Activated CD8-positive, alpha-beta memory T cell treated with anti-CD3 and anti-CD28 coated beads for 36 hours (primary cell): ENCODE results near the gene DLST. TPM values are rescaled to one million over a fixed set of nuclear protein-coding genes. Genes with fewer than 3 reads are reported as not detected.
"Not testable (repeated sequence)": the region's sequence is repeated elsewhere in the genome, so short reads cannot be mapped to it uniquely, and the experiment has no call there.

Experiments used
- CTCF ChIA-PET: fragments of 350-600 bp; sonication (Branson Sonifier 250); formaldehyde crosslinking; loops from one replicate; lab custom pipeline; 2021; ENCODE audit warnings: antibody characterized with exemption; lab: Charles Lee
- POLR2A ChIA-PET: fragments of 350-600 bp; sonication (Branson Sonifier 250); formaldehyde crosslinking; loops from one replicate; lab custom pipeline; 2021; ENCODE audit warnings: antibody characterized with exemption; lab: Charles Lee
- total RNA-seq, 2 experiments: library from RNA; stranded (reverse); gene quantifications; one replicate each; pipeline ENCODE4 v1.2.3, GENCODE V29; 2021

The DLST gene
- total RNA-seq, 2 experiments from 2014 or later, result 144 to 156 TPM

- ChIA-PET POLR2A (interaction anchor here (0.5 to 1.3 kb wide), 4 partner anchors 54 to 647 kb away, joined by 3 read pairs; partner anchors contain the start of gene MLH3), CTCF (interaction anchor here (1.0 to 3.6 kb wide), 6 partner anchors 12 to 166 kb away, joined by 3 to 17 read pairs (median 3); no protein-coding TSS in a partner anchor)
Observed at GRCh38 chr14:74921987-74922751, 40.5 kb downstream of the DLST start.

- CTCF ChIA-PET, result interaction anchor here (0.9 to 3.6 kb wide), 6 partner anchors 15 to 166 kb away, joined by 3 to 17 read pairs (median 4); no protein-coding TSS in a partner anchor
- POLR2A ChIA-PET, result interaction anchor here (0.5 to 1.4 kb wide), 6 partner anchors 19 to 619 kb away, joined by 3 read pairs; partner anchors contain the start of gene MLH3
Observed at GRCh38 chr14:74922752-74923401, 41.2 kb downstream of the DLST start, which contains the start of gene RPS6KL1. RPS6KL1 (minus strand) TSS chr14:74923260; CDS start chr14:74921541, 1,719 bp downstream.

- CTCF ChIA-PET, result interaction anchor here (1.8 to 3.6 kb wide), 2 partner anchors 18 to 63 kb away, joined by 8 to 17 read pairs; no protein-coding TSS in a partner anchor
- POLR2A ChIA-PET, result interaction anchor here (1.4 kb wide), 1 partner anchor 18 kb away, joined by 3 read pairs; no protein-coding TSS in a partner anchor
Observed at GRCh38 chr14:74924061-74924460, 42.3 kb downstream of the DLST start.

GRCh38 chr14:74927225-74927624 is 45.5 kb downstream of the DLST start:
- ChIA-PET CTCF (no interaction called here), POLR2A (no interaction called here)

GRCh38 chr14:74929242-74929641 is 47.5 kb downstream of the DLST start:
- ChIA-PET CTCF (no interaction called here), POLR2A (no interaction called here)

- ChIA-PET CTCF (interaction anchor here (1.1 to 1.2 kb wide), 2 partner anchors 26 to 71 kb away, joined by 3 read pairs; no protein-coding TSS in a partner anchor), POLR2A (interaction anchor here (0.5 kb wide), 1 partner anchor 55 kb away, joined by 5 read pairs; no protein-coding TSS in a partner anchor)
Observed at GRCh38 chr14:74931744-74932143, 50.0 kb downstream of the DLST start.

- POLR2A ChIA-PET, result no interaction called here
- CTCF ChIA-PET, result no interaction called here
Observed at GRCh38 chr14:74932401-74932901, 50.7 kb downstream of the DLST start.

GRCh38 chr14:74932936-74933335 is 51.2 kb downstream of the DLST start:
- CTCF ChIA-PET, result not testable (repeated sequence)

GRCh38 chr14:74934041-74934440 is 52.3 kb downstream of the DLST start:
- CTCF ChIA-PET, result no interaction called here
- POLR2A ChIA-PET, result no interaction called here

More at GRCh38 chr14:74932936-74933335, 51.2 kb downstream of the DLST start:
- POLR2A ChIA-PET, result not testable (repeated sequence)

- CTCF ChIA-PET, result no interaction called here
- POLR2A ChIA-PET, result no interaction called here
Observed at GRCh38 chr14:74934476-74935359, 53.0 kb downstream of the DLST start.

- ChIA-PET POLR2A (no interaction called here), CTCF (no interaction called here)
Observed at GRCh38 chr14:74935360-74935680, 53.6 kb downstream of the DLST start.

GRCh38 chr14:74936151-74936550 is 54.4 kb downstream of the DLST start:
- POLR2A ChIA-PET, result no interaction called here
- CTCF ChIA-PET, result interaction anchor here (0.8 kb wide), 1 partner anchor 144 kb away, joined by 3 read pairs; no protein-coding TSS in a partner anchor

- ChIA-PET POLR2A (no interaction called here), CTCF (no interaction called here)
Observed at GRCh38 chr14:74936731-74937130, 55.0 kb downstream of the DLST start.

GRCh38 chr14:74937171-74937570 is 55.5 kb downstream of the DLST start:
- POLR2A ChIA-PET, result no interaction called here
- CTCF ChIA-PET, result no interaction called here

GRCh38 chr14:74938531-74939495 is 57.1 kb downstream of the DLST start:
- ChIA-PET CTCF (no interaction called here), POLR2A (no interaction called here)

- POLR2A ChIA-PET, result interaction anchor here (0.7 to 1.3 kb wide), 3 partner anchors 18 to 73 kb away, joined by 3 to 6 read pairs (median 3); partner anchors contain the start of genes EIF2B2 and RPS6KL1
Observed at GRCh38 chr14:74940956-74941565, 59.3 kb downstream of the DLST start.

GRCh38 chr14:74941676-74942097 is 60.0 kb downstream of the DLST start:
- CTCF ChIA-PET, result interaction anchor here (1.1 to 2.8 kb wide), 5 partner anchors 20 to 147 kb away, joined by 3 to 10 read pairs (median 4); no protein-coding TSS in a partner anchor

More at GRCh38 chr14:74940956-74941565, 59.3 kb downstream of the DLST start:
- CTCF ChIA-PET, result interaction anchor here (1.2 to 2.8 kb wide), 4 partner anchors 19 to 148 kb away, joined by 3 to 10 read pairs (median 5); no protein-coding TSS in a partner anchor

More at GRCh38 chr14:74941676-74942097, 60.0 kb downstream of the DLST start:
- POLR2A ChIA-PET, result interaction anchor here (1.3 kb wide), 1 partner anchor 18 kb away, joined by 3 read pairs; the partner anchor contains the start of gene RPS6KL1
